HuH-7.5 (cell line): ENCODE results near the gene SHISAL1.

Experiments
- DNase-seq: peaks from one replicate; pipeline ENCODE4 v3.0.0; 2011; ENCODE audit warnings: low spot score

SHISAL1 gene

DNA sequence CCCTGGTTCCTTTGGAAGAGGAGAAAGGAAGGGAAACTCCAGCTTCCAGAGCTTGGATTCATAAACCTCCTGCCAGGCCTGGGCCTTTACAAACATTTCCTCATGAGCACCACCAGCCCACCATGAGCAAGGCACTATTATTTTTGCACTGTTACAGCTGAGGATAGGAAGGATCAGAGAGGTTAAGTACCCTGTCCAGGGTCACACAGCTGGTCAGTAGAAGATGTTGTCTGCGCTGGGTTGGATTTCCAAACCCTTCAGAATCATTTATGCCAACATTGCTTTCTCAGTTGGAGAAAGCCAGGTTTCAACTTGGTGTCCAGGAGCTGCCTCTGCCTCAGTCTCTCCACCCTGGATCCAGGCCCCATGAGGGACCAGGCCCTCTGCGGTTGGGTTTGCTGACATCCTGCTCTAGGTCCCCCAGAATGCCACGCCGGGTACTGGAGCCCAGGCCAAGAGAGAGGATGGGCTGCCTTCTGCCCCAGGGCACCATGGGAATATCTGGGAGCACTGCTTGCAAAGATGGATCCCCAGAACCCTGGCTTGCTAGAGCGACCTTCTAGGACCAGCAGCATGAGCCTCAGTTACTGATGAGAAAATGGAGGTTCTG, 29.7 kb upstream of the SHISAL1 start:
- DNase-seq, result no peak

DNA sequence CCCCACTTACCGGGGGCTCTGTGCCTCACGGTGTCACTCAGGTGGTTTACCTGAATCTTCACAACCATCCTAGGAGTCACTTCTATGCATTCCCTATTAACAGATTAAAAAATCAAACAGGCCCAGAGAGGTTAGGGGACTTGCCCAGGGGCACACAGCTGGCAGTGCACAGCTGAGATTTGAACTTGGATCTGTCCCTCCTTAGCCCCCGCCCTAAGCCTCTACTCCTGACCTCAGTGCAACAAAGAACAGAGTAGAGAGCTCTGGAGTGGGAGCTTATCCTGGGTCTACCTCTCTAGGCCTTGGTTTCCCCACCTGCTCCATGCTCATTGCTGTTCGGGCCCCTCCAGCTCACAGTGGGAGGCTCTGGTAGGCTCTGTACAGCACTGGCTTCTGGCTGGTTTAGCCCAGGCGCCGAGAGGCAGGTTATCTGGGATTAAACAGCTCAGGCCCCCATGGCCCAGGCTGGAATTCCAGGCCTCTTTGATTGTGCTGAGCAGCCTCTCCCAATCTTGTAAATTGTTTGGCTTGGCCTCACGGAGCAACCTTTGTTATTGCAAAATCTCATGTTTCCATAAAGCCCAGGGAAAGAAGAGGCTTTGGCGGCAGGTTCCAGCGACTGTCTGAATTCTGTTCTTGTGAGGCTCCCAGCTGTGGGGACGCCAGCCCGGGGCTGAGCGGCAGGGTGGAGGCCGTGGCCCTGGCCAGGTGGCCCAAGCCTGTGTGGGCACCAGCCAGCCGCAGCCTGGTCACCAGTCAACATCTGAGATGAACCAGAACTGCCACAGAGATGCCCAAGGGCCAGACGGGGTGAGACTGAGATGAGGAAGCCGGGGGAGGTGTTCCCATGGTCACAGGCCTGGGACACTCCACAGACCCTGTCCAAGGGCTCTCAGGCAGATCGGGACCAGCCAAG, 28.9 kb upstream of the SHISAL1 start:
- DNase-seq, result no peak

GRCh38 chr22:44340271-44341239, 27.8 kb upstream of the SHISAL1 start:
- no peak for DNase-seq

DNA sequence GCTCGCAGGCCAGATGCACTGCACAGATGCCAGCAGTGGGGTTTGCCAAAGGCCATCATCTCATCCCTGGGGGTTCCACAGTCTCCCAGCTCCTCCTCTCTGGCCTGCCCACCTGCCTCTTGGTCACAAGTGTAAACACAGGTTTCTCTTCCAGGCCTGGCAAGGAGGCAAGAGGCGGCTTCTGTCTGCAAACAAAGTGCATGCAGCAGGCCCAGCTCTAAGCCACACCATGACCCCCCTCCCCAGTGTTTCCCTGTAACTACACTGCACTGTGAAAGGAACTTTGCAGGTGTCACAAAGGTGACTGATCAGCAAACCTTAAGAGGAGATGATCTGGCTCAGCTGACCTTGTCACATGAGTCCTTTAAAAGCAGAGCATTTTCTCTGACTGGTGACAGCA, 26.2 kb upstream of the SHISAL1 start:
- no peak for DNase-seq

DNA sequence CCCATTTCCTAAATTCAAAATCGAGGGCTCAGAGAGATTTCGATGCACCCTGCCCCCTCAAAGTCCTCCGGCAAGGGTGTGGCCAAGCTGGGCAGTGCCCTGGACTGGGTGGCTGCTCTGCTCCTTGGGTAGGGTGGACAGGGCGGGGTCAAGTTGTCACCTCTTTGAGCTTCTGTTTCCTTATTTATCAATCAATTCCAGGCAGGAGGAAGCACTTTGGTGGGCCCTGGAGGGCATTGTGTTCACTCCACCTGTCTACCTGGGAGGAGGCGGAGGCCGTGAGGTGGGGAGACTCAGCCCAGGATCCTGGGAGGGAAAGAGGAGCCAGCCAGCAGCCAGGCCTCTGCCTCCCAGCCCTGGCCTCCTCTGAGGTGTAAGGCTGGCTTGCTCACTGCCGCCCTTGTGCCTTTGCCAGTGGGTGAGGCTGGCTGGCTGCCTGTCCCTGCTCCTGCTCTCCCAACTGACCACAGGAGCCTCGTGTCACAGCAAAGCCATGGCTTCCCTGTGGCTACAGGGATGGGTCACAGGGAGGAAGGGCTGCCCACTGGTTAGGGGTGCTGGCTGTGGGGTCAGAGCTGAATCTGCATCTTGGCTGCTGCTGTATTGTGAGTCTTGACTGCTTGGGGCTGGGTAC, 25.5 kb upstream of the SHISAL1 start:
- DNase-seq, result no peak

DNA sequence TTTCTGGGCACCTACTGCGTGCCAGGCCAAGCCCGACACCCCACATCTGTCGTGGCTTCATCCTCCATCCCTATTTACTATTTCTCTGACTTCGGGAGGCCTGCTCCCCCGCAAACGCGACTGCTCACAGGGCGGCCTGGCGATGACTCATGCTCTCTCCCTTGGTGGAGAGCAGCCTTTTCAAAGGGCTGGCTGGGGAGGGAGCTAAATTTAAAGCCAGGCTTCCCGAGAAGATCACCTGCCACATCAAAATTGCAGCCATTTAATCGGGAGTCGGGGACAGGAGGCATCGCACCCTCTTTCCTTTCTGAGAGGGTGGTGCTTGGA, 24.9 kb upstream of the SHISAL1 start:
- no peak for DNase-seq

- DNase-seq, result no peak
These were observed 24.4 kb upstream of the SHISAL1 start for GRCh38 chr22:44336962-44337677.

GRCh38 chr22:44335903-44336803, 23.4 kb upstream of the SHISAL1 start:
- no peak for DNase-seq

- DNase-seq, result no peak
These were observed 22.5 kb upstream of the SHISAL1 start for GRCh38 chr22:44335066-44335839.

DNA sequence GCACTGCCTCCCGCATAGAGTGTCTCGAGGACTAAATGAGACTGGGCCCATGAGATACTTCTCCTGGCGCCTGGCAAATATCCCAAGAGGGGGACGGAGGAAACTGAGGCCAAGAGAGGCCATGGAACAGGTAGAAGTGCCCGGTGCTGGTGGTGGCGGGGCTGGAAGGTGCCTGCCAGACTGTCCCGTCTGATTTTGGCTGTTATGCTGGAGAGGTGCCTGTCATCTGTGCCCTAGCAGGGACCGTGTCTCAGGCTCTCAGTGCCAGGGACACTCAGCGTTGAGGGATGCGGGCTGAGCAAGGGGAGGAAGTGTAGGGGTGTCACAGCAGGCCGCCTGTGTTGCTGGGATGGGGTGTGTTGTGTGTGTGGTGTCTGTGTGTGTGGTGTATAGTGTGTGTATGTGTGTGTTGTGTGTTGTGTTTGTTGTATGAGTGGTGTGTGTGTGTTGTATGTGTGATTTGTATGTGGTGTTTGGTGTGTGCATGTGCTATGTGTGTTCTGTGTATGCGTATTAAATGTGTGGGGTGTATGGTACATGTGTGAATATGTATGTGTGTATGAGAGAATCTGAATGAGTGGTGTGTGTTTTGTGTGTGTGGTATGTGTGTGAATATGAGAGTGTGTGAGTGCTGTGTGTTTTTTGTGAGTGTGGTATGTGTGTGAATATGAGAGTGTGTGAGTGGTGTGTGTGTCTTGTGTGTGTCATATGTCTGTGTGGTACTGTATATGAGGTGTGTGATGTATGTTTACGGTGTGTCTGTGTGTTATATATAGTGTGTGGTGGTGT, 21.3 kb upstream of the SHISAL1 start:
- no peak for DNase-seq

DNA sequence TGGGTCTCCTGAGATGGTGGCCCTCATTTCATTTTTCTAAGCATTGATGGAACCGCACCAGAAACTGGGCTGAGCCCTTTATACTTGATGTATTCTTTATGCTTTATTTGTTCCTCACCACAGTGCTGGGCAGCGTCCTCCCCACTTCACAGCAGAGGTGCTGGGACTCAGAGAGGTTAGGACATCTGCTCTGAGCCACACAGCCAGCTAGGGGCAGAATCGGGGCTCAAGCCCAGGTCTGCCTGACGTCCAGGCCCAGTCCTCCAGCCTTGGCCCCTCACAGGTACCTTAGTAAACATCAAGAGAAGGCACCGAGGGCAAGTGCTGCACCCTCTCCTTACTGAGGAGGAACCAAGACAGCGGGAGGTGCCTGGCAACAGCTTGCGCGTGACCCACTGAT, 20.2 kb upstream of the SHISAL1 start:
- no peak for DNase-seq

DNA sequence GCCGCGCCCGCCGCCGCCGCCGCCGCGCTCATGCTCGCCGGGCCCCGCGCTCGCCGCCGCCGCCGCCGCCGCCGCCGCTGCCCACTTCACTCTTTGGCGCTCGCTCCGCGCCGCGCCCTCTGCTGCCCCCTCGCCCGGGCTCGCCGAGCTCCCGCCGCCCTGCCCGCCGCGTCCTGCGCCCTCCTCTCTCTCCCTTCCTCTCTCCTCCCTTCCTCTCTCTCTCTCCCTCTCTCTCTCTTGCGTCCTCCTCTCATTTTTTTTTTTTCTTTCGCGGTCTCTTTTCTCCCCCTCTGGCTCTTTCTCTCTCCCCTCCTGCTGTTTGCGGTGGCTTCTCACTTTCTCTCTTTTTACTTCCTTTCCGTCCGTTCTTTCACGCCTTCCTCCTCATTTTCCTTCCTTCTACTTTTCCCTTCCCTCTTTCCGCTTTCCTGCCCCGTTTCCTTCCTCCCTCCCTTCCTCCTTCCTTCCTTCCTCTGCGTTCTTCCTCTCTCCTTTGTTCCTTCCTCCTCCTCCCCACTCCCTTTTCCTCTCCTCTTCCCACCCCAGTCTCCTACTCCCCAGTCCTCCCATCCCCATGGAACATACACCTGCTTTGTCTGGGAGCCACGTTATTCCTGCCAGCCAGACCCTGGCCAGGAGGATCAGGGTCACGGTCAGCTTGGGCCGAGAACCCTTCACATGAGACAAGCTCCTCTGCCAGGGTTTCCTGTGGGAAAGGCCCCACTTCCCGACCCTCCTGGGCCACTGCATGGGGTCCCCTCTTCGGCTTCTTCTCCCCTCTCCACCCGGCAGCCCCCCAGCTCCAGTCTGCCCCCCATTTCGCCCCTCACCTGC, 19.3 kb upstream of the SHISAL1 start:
- no peak for DNase-seq

GRCh38 chr22:44330744-44331660, 18.3 kb upstream of the SHISAL1 start:
- DNase-seq, result no peak

DNA sequence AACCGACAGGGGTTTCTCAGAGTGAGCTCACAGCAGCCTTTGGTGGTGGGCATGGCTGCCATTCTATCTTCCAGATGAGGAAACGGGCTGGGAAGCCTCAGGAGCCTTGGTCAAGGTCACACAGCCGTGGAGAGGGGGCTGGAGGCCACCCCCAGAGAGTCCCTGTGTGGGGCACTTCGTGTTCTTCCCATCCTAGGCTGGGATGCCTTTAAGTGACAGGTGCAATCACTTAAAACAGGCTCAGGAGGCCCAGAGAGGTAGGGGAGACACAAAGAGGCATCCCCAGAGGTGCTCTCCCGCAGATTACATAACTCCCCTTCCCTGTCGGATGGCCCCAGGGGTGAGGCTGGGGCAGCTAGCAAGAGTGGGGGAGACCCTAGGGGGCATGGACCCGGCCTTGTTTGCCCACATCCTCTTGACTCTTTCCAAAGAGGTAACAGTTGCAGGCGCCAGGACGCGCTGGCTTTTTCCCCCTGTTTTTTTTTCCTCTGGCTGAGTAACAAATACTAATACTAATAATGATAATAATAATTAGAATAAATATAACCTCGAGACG, 17.5 kb upstream of the SHISAL1 start:
- DNase-seq, result no peak

GRCh38 chr22:44329179-44329796, 16.5 kb upstream of the SHISAL1 start:
- DNase-seq, result no peak

DNA sequence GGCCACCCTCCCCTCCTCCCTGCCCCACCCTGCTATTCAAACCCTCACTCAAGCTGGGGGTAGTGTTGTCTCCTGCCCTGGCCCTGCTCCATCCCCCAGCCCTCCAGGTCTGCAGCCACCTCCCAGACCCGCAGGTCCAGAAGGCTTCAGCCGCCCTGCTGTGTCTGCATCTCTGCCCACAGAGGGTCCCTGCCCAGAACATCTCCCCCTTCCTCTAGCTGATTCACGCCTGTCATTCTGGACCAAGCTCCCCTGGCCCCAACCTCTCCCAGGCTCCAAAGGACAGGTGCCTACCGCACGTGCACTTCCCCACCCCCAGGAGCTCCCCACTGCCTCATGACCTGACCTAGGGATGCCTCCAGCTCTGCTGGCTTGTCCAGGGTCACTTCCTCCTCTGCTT, 16.0 kb upstream of the SHISAL1 start:
- DNase-seq, result no peak
